Colonic mucosa (tissue), 4 donors: ENCODE results near the gene PMCH. TPM values are rescaled to one million over a fixed set of nuclear protein-coding genes. Genes with fewer than 3 reads are reported as not detected.
"Not testable (repeated sequence)": the region's sequence is repeated elsewhere in the genome, so short reads cannot be mapped to it uniquely, and the experiment has no call there.

Experiments
- DNase-seq: peaks from one replicate; pipeline ENCODE4 v3.0.0-alpha.2; 2020
- H3K27ac ChIP-seq: fragments of 200-600 bp; one replicate; pipeline ENCODE4 v1.8.0; 2021
- H3K27me3 ChIP-seq: fragments of 200-600 bp; one replicate; pipeline ENCODE4 v1.8.0; 2021
- H3K36me3 ChIP-seq: fragments of 200-600 bp; one replicate; pipeline ENCODE4 v1.8.0; 2021
- H3K4me1 ChIP-seq: fragments of 200-600 bp; one replicate; pipeline ENCODE4 v1.8.0; 2021; ENCODE audit warnings: mild to moderate bottlenecking
- H3K4me3 ChIP-seq: fragments of 200-600 bp; one replicate; pipeline ENCODE4 v1.8.0; 2021
- H3K9ac ChIP-seq, 2 donors: one replicate each; pipeline ENCODE4 v1.7.0; 2013; ENCODE audit warnings: control low read depth in 2 of 2, low read depth in 2 of 2, low read length in 2 of 2
- H3K9me3 ChIP-seq: fragments of 200-600 bp; one replicate; pipeline ENCODE4 v1.8.0; 2021
- CTCF ChIP-seq: fragments of 200-600 bp; IDR thresholded peaks from one replicate; pipeline ENCODE4 v1.8.0; 2022; ENCODE audit warnings: antibody characterized with exemption, mild to moderate bottlenecking
- intact Hi-C: fragments of 100-400 bp; cut with DNase I; formaldehyde crosslinking; loops from one replicate; pipeline ENCODE4 v1.14.1; 2022
- total RNA-seq, 2 donors: library from RNA; stranded (reverse); fragmentation: NEBNext Ultra II Directional in 1 of 2; extraction: Animal tissue kit (Norgen Biotek cat#: 25700) in 1 of 2; gene quantifications; one replicate each; pipeline ENCODE4 v1.2.1, GENCODE V29; 2021
- donor health status: healthy.
- donor health status: DM: no; HTN: no; CAD: no.
- donor health status: DM: no; HTN: no; CAD: no.

PMCH gene
- not detected for total RNA-seq

GRCh38 chr12:102197789-102198188 is at the start of gene PMCH:
Gene PMCH (minus strand): TSS chr12:102197833. CDS start chr12:102197770, 63 bp downstream.
- Histone ChIP-seq H3K27ac (no peak within 1 kb of the TSS), H3K36me3 (no peaks in the 10 kb centered on the region), H3K9ac (no peak within 1 kb of the TSS), H3K9me3 (no peaks in the 10 kb centered on the region), H3K4me3 (no peak within 1 kb of the TSS), H3K27me3 (no peaks in the 10 kb centered on the region), H3K4me1 (no peaks in the 10 kb centered on the region)
- TF ChIP-seq CTCF, result no peak
- intact Hi-C loops, result no loop called here
- DNase-seq, result no peak

GRCh38 chr12:102240859-102241258 is 43.2 kb upstream of the PMCH start:
- DNase-seq, H3K36me3 ChIP-seq, H3K4me3 ChIP-seq, H3K9me3 ChIP-seq, H3K27me3 ChIP-seq, H3K27ac ChIP-seq, H3K9ac ChIP-seq, H3K4me1 ChIP-seq, intact Hi-C loops: not testable (repeated sequence)

- no peak for TF ChIP-seq CTCF
- intact Hi-C loops, result no loop called here
- H3K4me3 ChIP-seq, result no peak overlapping the region
These were observed 37.0 kb upstream of the PMCH start for GRCh38 chr12:102234599-102234998.

GRCh38 chr12:102232446-102232845 is 34.8 kb upstream of the PMCH start:
- H3K27me3 ChIP-seq, result no peaks in the 10 kb centered on the region
- no peaks in the 10 kb centered on the region for H3K4me1 ChIP-seq
- no peaks in the 10 kb centered on the region for H3K9me3 ChIP-seq
- intact Hi-C loops, result no loop called here
- no peak overlapping the region for H3K4me3 ChIP-seq
- H3K36me3 ChIP-seq, result no peaks in the 10 kb centered on the region
- H3K27ac ChIP-seq, result no peak overlapping the region
- DNase-seq, result no peak
- no peak for TF ChIP-seq CTCF
- H3K9ac ChIP-seq, result no peak overlapping the region

More at GRCh38 chr12:102234599-102234998, 37.0 kb upstream of the PMCH start:
- no peak for DNase-seq
- H3K27ac ChIP-seq, result no peak overlapping the region
- H3K4me1 ChIP-seq, result no peaks in the 10 kb centered on the region
- H3K9me3 ChIP-seq, result no peaks in the 10 kb centered on the region
- H3K36me3 ChIP-seq, result no peaks in the 10 kb centered on the region
- H3K9ac ChIP-seq, result no peak overlapping the region
- H3K27me3 ChIP-seq, result no peaks in the 10 kb centered on the region

- Histone ChIP-seq H3K4me1 (no peaks in the 10 kb centered on the region), H3K4me3 (no peak overlapping the region), H3K9ac (no peak overlapping the region), H3K27ac (no peak overlapping the region), H3K36me3 (no peaks in the 10 kb centered on the region), H3K9me3 (no peaks in the 10 kb centered on the region), H3K27me3 (no peaks in the 10 kb centered on the region)
- DNase-seq, result no peak
- intact Hi-C loops, result no loop called here
- no peak for TF ChIP-seq CTCF
These were observed 34.4 kb upstream of the PMCH start for GRCh38 chr12:102232036-102232435.

- Histone ChIP-seq H3K36me3 (no peaks in the 10 kb centered on the region), H3K9ac (no peak overlapping the region), H3K4me3 (no peak overlapping the region), H3K27me3 (no peaks in the 10 kb centered on the region), H3K9me3 (no peaks in the 10 kb centered on the region), H3K27ac (no peak overlapping the region), H3K4me1 (no peaks in the 10 kb centered on the region)
- TF ChIP-seq CTCF, result no peak
- intact Hi-C loops, result no loop called here
- DNase-seq, result no peak
These were observed 30.3 kb upstream of the PMCH start for GRCh38 chr12:102227954-102228353.
